Lower lobe of right lung (tissue), 2 donors: ENCODE measurements around the gene GNB1. TPM values are rescaled to one million over a fixed set of nuclear protein-coding genes. Genes with fewer than 3 reads are reported as not detected.
"Not testable (repeated sequence)": the region's sequence is repeated elsewhere in the genome, so short reads cannot be mapped to it uniquely, and the experiment has no call there.

Source experiments
- ATAC-seq, 2 donors: fragments of 200-7000 bp; cut with Tn5 transposase; one replicate each; pipeline ENCODE4 v1.9.1; 2020 to 2022; ENCODE audit warnings: mild to moderate bottlenecking in 2 of 2, moderate library complexity in 2 of 2
- DNase-seq: peaks from one replicate; pipeline ENCODE4 v3.0.0-alpha.2; 2020
- H3K27ac ChIP-seq: fragments of 200-600 bp; one replicate; pipeline ENCODE4 v1.8.0; 2022
- H3K27me3 ChIP-seq: fragments of 200-600 bp; one replicate; pipeline ENCODE4 v1.8.0; 2022; ENCODE audit warnings: low read depth
- H3K36me3 ChIP-seq: fragments of 200-600 bp; one replicate; pipeline ENCODE4 v1.8.0; 2022; ENCODE audit warnings: mild to moderate bottlenecking
- H3K4me1 ChIP-seq: fragments of 200-600 bp; one replicate; pipeline ENCODE4 v1.8.0; 2022
- H3K4me3 ChIP-seq: fragments of 200-600 bp; one replicate; pipeline ENCODE4 v1.8.0; 2022; ENCODE audit warnings: mild to moderate bottlenecking
- H3K9me3 ChIP-seq: fragments of 200-600 bp; one replicate; pipeline ENCODE4 v1.8.0; 2022
- intact Hi-C: fragments of 100-400 bp; cut with DNase I; formaldehyde crosslinking; loops from one replicate; pipeline ENCODE4 v1.11.0; 2022
- total RNA-seq: library from RNA; stranded (reverse); fragmentation: NEBNext Ultra II Directional; extraction: Animal tissue kit (Norgen Biotek cat#: 25700); gene quantifications from one replicate; pipeline ENCODE4 v1.2.1, GENCODE V29; 2021
- TF ChIP-seq, protein P1 (sequence below): fragments of 200-600 bp; IDR thresholded peaks from one replicate; pipeline ENCODE4 v1.8.0; 2022; ENCODE audit warnings: antibody characterized with exemption, mild to moderate bottlenecking
- donor health status: DM: no; HTN: yes; CAD: no; lungs with severe emphysema.

The GNB1 gene
- total RNA-seq, 1 donor from 2014 or later = 341 TPM

DNA sequence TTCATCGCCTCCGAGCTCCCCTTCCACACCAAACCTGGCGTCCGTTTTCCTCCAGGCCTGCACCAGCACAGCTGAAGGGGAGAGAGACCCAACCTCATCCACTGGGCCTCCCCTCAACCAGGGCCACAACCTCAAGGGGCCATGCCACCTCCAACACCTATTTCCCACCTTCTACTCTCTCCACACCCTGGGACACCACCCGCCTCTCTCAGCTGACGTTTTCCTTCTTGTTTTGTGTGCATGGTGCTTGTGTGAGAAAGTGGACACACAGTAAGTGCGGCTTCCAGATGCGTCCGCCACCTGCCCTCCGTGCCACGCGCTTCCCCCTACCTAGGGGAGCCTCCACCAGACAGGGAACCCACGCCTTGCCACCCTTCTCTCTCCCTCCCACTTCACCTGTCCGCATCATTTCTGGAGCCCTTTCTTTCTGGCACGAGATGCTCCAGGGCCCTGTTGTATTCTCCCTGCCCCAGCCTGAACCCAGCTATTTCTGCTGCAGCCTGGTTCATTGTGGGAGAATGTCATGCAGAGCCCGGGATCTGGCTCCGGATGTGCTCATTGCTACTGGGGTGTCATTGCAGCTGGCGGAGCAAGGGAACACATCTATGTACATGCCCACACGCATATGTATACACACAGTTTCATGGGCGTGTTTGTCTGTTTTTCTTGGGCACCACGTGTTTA, 1.3 kb upstream of the GNB1 start:
- Histone ChIP-seq H3K4me3 (peak overlapping the region; percentile 93), H3K36me3 (no peaks in the 10 kb centered on the region), H3K27me3 (peaks cover 6% of the 10 kb centered on the region), H3K27ac (peak overlapping the region; percentile 87), H3K4me1 (peaks cover 47% of the 10 kb centered on the region), H3K9me3 (no peaks in the 10 kb centered on the region)
- DNase-seq (no peak), ATAC-seq (no peak)
- TF ChIP-seq, protein P1, sequence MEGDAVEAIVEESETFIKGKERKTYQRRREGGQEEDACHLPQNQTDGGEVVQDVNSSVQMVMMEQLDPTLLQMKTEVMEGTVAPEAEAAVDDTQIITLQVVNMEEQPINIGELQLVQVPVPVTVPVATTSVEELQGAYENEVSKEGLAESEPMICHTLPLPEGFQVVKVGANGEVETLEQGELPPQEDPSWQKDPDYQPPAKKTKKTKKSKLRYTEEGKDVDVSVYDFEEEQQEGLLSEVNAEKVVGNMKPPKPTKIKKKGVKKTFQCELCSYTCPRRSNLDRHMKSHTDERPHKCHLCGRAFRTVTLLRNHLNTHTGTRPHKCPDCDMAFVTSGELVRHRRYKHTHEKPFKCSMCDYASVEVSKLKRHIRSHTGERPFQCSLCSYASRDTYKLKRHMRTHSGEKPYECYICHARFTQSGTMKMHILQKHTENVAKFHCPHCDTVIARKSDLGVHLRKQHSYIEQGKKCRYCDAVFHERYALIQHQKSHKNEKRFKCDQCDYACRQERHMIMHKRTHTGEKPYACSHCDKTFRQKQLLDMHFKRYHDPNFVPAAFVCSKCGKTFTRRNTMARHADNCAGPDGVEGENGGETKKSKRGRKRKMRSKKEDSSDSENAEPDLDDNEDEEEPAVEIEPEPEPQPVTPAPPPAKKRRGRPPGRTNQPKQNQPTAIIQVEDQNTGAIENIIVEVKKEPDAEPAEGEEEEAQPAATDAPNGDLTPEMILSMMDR = no peak
- intact Hi-C loops = no loop called here

DNA sequence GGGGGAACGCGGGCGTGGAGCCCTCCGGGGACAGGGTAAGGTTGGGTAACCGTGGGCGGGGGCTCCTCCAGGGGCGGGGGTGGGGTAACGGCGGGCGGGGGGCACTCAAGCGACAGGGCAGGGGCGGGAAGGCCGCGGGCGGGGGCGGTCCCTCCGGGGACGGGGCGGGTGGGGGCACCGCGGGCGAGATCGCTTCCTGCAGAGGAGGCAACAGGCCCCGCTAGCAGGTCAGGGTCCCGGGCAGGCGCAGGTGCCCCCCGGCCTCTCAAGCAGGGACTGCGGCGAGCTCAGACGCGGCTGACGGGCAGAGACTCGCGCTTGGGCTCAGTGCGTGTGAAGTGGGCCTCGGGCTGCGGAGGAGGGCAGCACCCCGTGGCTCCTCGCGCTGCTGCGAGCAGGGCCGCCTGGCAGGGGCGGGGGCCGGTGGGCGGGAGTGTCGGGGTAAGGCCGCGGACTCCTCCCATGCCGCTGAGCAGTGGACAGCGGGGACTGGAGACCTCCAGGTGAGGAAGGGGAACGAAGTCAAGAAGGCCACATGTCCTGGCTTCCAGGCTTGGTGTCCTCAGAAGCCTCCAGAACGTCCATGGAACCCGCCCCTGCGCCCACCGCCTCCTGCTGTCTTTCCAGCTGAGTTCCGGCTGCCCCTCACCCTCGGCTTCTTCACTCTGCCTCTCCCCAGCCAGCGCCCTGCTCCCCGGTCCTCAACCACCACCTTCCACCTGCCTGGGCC, 627 bp upstream of the GNB1 start:
- peak; percentile 83 for ATAC-seq
- intact Hi-C loops = no loop called here
- Histone ChIP-seq H3K4me1 (peaks cover 54% of the 10 kb centered on the region), H3K36me3 (no peaks in the 10 kb centered on the region), H3K4me3 (peak overlapping the region; percentile 93), H3K27me3 (peaks cover 6% of the 10 kb centered on the region), H3K27ac (peak overlapping the region; percentile 87), H3K9me3 (no peaks in the 10 kb centered on the region)
- TF ChIP-seq, protein P1 = no peak
- peak; percentile 86 for DNase-seq

DNA sequence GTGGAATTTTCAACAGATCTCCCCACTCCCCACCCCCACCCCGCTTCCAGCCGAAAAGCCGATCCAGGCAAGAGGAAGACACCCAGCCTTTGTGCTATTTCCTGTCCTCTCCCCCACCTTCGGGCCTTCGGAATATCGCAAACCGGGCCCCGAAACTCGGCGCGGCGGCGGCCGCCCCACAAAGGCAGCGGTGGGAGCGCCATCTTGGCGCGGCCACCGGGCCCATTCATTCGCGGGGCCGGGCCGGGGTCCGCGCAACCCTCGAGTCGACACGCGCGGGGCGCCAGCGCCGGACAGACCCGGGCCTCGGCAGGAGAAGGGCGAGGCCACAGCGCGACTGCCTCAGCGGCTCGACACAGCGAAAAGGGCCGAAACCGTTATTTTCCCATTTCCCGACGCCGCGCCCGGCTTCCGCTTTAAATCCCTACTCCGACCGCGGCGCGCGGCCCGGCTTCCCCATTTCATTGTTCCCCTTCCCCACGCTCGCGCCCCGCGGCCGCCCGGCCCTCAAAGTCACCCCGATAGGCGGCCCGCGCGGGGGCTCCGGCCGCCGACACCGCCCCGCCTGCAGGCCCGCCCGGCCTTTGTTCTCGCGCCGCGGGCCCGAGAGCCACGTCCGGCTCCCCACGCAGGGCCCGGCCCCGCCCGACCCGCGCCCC, 911 bp downstream of the GNB1 start:
- no peaks in the 10 kb centered on the region for H3K27me3 ChIP-seq
- H3K36me3 ChIP-seq = no peaks in the 10 kb centered on the region
- ATAC-seq = peak; percentile 23 to 40
- peak; percentile 92 for DNase-seq
- TF ChIP-seq, protein P1 = no peak
- H3K27ac ChIP-seq = peak overlapping the region; percentile 87
- H3K4me1 ChIP-seq = peaks cover 66% of the 10 kb centered on the region
- intact Hi-C loops = no loop called here
- H3K9me3 ChIP-seq = no peaks in the 10 kb centered on the region
- peak overlapping the region; percentile 93 for H3K4me3 ChIP-seq

DNA sequence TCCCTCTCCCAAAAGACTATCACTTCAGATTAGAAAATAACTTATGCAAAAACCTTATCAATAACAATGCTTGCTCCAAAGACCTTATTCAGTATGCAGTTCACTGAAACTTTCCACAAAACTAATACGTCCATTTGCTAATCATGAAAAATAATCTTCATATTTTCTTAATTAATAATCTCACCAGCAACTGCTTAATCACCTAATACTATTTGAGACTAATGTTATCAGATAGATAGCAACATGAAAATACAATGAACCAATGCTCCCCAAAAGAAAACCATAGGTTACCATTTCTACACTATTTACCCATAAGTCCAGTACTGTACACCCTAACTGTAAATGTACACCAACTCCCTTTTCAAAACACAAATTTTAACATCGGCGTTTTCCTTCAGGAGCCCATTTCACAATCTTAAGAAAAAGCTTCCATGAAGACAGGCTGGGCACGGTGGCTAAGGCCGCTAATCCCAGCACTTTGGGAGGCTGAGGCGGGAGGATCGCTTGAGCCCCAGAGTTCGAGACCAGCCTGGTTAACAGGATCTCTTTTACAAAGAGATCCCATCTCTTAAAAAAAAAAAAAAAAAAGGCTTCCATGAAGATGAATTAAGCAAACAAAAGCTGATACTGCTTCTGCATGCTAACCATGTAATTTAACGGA, 1.7 kb downstream of the GNB1 start:
- Histone ChIP-seq H3K36me3 (no peaks in the 10 kb centered on the region), H3K4me1 (peaks cover 66% of the 10 kb centered on the region), H3K9me3 (no peaks in the 10 kb centered on the region), H3K4me3 (peak overlapping the region; percentile 93), H3K27me3 (no peaks in the 10 kb centered on the region), H3K27ac (peak overlapping the region; percentile 87)
- intact Hi-C loops = no loop called here
- TF ChIP-seq, protein P1 = no peak
- DNase-seq = no peak
- ATAC-seq = no peak

DNA sequence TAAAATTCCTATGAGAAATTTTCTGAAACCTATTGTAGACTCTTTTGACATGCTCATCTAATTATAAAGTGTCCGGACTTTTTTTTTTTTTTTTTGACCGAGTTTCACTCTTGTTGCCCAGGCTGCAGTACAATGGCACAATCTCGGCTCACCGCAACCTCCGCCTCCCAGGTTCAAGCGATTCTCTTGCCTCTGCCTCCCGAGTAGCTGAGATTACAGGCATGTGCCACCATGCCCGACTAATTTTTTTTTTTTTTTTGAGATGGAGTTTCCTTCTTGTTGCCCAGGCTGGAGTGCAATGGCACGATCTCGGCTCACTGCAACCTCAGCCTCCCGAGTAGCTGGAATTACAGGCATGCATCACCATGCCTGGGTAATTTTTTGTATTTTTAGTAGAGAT, 7.0 kb downstream of the GNB1 start:
- H3K9me3 ChIP-seq, H3K27ac ChIP-seq, H3K36me3 ChIP-seq, ATAC-seq, DNase-seq, intact Hi-C loops, H3K27me3 ChIP-seq: not testable (repeated sequence)
- peak overlapping the region; percentile 3 for H3K4me3 ChIP-seq
- H3K4me1 ChIP-seq = peaks cover 96% of the 10 kb centered on the region
